Measurements from ENCODE around the gene TJP3.

Gene TJP3

GRCh38 chr19:3771000-3771905 is 63.1 kb downstream of the TJP3 start:
- DNase-seq: no peak

- no peak for DNase-seq
Measured at GRCh38 chr19:3771906-3772455, 63.8 kb downstream of the TJP3 start, which contains the start of gene RAX2. Gene RAX2 (minus strand): TSS chr19:3772228. CDS start chr19:3771742, 486 bp downstream.

GRCh38 chr19:3773814-3774515 is 65.8 kb downstream of the TJP3 start:
- no peak for DNase-seq

GRCh38 chr19:3774621-3775373 is 66.6 kb downstream of the TJP3 start:
- DNase-seq: no peak

- DNase-seq: no peak
Measured at GRCh38 chr19:3775374-3775711, 67.2 kb downstream of the TJP3 start.

- DNase-seq: no peak
Measured at GRCh38 chr19:3775831-3776230, 67.6 kb downstream of the TJP3 start.

GRCh38 chr19:3776479-3777040 is 68.4 kb downstream of the TJP3 start:
- no peak for DNase-seq

GRCh38 chr19:3778104-3778867 is 70.1 kb downstream of the TJP3 start:
- DNase-seq: no peak

- no peak for DNase-seq
Measured at GRCh38 chr19:3778899-3779723, 70.9 kb downstream of the TJP3 start.

- DNase-seq: no peak
Measured at GRCh38 chr19:3780786-3781304, 72.7 kb downstream of the TJP3 start.

- no peak for DNase-seq
Measured at GRCh38 chr19:3781603-3782002, 73.4 kb downstream of the TJP3 start.

GRCh38 chr19:3782330-3782729 is 74.1 kb downstream of the TJP3 start:
- no peak for DNase-seq

GRCh38 chr19:3782903-3783302 is 74.7 kb downstream of the TJP3 start:
- no peak for DNase-seq

- peak; percentile 44 for DNase-seq
Measured at GRCh38 chr19:3783660-3784584, 75.7 kb downstream of the TJP3 start.

- DNase-seq: no peak
Measured at GRCh38 chr19:3784607-3785450, 76.6 kb downstream of the TJP3 start.

- peak; percentile 31 for DNase-seq
Measured at GRCh38 chr19:3785451-3785937, 77.3 kb downstream of the TJP3 start.

- no peak for DNase-seq
Measured at GRCh38 chr19:3785938-3786824, 78.0 kb downstream of the TJP3 start, which contains the start of gene MATK. Gene MATK (minus strand): TSS chr19:3786381. CDS start chr19:3785135, 1,246 bp downstream.

Measured in stimulated activated CD4-positive, alpha-beta T cell treated with anti-CD3 and anti-CD28 coated beads, Interleukin-4, amount 100 ng/mL, for 24 hours (primary cell).